KOPT-K1 (cell line): Measurements from ENCODE around the gene CNOT1.
"Not testable (repeated sequence)": the region's sequence is repeated elsewhere in the genome, so short reads cannot be mapped to it uniquely, and the experiment has no call there.

ENCODE experiments used
- H3K27ac ChIP-seq: fragments of 200-600 bp; sonication (generic); 2 replicates; pipeline ENCODE4 v1.5.1; 2016; ENCODE audit warnings: antibody characterized with exemption, mild to moderate bottlenecking, low read depth, low read length; ENCODE audit not compliant: poor library complexity, severe bottlenecking
- H3K36me3 ChIP-seq: fragments of 200-600 bp; sonication (generic); 2 replicates; pipeline ENCODE4 v1.5.1; 2017; ENCODE audit warnings: antibody characterized with exemption, mild to moderate bottlenecking, low read length, moderate library complexity; ENCODE audit not compliant: insufficient read depth
- H3K9me3 ChIP-seq: fragments of 200-600 bp; sonication (generic); 2 replicates; pipeline ENCODE4 v1.5.1; 2017; ENCODE audit warnings: antibody characterized with exemption, low read length, mild to moderate bottlenecking; ENCODE audit not compliant: insufficient read depth, poor library complexity, severe bottlenecking

The CNOT1 gene

DNA sequence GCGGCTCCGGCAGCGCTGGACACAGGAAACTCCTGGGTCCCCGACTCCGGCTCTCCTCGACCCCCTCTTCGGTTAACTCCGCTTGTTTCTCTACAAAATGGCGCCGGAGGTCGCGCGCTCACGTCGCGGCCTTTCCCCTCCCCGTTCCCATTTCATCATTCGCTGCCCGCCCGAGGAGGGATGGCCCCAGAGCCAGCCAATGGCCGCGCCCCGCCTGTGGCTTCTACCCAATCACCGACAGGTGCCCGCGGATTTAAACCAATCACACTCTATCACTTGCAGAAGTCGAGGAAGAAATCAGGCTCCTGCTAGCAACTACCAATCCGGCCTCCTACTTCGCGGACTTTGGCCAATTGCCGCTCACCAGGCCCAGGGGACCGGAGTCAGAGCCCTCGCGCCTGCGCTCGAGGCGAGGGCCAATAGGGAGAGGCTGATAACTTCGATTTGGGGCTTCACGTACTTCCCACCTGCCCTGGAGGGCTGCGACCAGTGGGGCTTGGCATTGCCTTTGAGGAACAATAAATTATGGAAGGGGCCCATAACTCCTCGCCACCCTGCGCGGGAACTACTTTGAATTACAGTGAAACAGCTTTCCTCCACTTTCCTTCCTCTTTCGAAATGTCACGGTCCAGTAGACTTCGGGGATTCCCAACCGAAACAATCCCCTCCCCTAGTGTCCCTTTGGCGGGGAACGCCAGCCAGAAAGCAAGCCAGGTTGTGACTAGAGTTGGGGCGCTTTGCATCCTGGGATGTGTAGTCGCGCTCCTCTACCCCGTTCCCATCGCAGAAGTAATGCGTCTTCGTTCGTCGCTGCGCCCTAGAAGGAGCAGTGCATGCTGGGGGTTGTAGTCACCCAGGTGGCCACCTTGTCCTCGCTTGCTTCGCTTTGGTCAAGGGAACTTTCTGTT, at the start of gene CNOT1:
TSS of gene CNOT1 (minus strand) at position 94 of the 908 bp plus-strand sequence. CDS start 30,489 bp downstream, outside the sequence.
- peak within 1 kb of the TSS; percentile 87 for H3K27ac ChIP-seq
- H3K36me3 ChIP-seq, result peaks cover 16% of the 10 kb centered on the region
- H3K9me3 ChIP-seq, result no peaks in the 10 kb centered on the region

DNA sequence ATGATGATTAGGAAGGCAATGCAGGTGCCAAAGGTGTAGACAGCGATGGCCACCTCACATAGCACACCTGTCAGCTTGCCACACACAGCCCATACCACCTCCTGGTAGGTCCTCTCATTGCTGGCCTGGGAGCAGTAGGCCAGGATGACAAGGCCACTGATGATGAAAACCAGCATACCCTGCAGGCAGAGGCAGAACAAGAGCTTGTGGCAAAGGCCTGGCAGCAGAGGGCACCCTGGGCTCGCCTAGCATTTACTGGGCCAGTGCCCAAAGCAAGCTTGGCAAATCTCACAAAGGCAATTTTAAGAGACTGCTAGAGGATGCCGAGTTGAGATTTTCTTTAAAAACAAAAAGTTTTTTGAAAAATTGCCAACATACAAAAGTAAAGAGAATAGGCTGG, 49.1 kb upstream of the CNOT1 start:
- Histone ChIP-seq H3K36me3 (peaks cover 29% of the 10 kb centered on the region; the same call in 1 of the 2 replicates), H3K27ac (no peak overlapping the region), H3K9me3 (no peaks in the 10 kb centered on the region)

DNA sequence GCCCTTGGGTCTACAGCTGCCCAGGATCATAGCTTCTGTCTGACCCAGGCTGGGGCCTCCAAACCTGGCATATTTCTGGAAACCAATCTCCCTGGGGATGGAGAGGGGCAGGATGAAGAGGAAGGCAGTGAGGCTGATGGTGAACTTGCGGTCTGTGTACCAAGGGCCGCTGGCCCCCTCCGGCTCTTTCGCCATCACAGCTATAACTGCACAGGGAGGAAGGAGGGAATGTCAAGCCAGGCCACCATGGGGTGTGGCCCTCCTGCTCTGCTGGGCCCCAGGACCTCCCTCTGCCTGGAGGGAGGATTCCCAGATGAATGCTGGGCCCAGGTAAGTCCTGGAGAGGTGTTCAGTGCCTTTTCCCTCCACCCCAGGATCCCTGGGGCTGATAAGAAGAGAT, 48.6 kb upstream of the CNOT1 start:
- Histone ChIP-seq H3K36me3 (peaks cover 29% of the 10 kb centered on the region; the same call in 1 of the 2 replicates), H3K27ac (no peak overlapping the region), H3K9me3 (no peaks in the 10 kb centered on the region)

DNA sequence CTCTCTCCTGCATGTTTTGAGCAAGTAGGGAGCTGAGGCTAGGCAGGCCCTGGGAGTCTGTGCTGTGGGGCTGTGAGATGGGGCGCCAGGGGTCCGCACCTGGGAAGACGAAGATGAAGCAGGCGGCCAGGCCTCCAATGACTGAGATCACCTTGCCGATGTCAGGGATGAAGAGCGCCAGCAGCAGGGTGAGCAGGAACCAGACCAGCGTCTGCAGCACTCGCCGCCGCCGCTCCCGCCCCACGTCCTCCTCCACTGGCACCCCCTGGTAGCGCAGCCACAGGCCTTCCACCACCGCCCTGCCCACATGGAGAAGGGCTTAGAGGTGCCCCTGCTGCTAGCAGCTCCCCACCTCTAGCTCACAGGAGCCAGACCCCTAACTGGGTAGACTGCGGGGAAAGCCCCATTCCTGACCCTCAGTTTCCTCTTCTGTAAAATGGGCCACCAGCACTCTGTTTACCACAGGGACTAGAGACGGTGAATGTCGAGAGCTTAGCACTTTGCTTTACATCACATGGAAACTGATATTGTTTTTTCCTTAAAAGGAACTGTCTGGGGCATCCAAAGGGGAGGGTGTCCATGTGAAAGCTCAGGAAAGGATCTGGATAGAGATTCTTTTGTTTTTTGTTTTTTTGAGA, 41.4 kb upstream of the CNOT1 start:
- Histone ChIP-seq H3K9me3 (no peaks in the 10 kb centered on the region), H3K36me3 (peaks cover 29% of the 10 kb centered on the region; the same call in 1 of the 2 replicates), H3K27ac (no peak overlapping the region)

DNA sequence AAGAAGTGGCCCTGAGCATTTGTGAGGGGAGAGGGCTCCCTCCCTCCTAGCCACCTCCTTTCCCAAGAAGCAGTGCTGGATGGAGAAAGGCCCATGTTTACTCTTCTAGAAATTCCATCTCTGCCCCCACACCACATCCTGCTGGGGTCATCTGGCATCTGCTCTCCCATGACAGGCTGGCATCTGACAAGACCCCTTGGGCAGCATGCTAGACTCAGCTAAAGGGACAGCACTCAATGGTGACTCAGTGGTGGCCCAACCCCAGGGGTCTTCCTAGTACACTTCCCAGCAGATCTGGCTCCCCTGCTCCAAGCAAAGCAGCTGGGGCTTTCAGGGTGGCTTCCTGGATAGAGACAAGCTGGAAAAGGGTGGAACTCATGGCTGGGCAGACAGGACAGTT, 40.6 kb upstream of the CNOT1 start:
- Histone ChIP-seq H3K36me3 (peaks cover 22% of the 10 kb centered on the region; the same call in 1 of the 2 replicates), H3K27ac (no peak overlapping the region)

DNA sequence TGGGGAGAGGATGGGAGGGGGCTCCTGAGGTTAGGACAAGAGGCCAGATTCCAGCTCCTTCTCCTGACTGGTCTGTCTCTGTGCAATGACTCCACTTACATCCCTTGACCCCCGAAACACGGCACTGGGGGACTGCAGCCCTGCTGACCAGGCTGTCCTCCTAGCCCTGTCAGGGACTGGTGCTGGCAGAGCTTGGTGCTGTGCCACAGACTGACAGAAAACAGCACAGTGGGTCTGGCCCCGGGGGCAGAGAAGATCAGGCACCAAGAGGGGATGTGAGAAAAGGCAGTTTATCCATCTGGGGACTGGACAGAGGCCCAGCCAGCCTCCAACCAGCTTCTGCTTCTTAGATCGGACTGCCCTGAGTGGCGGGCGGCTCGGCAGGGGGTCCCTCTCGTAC, 35.6 kb upstream of the CNOT1 start:
- no peaks in the 10 kb centered on the region for H3K9me3 ChIP-seq
- peaks cover 13% of the 10 kb centered on the region; the same call in 1 of the 2 replicates for H3K36me3 ChIP-seq
- H3K27ac ChIP-seq, result no peak overlapping the region

More for the DNA sequence above, 40.6 kb upstream of the CNOT1 start:
- H3K9me3 ChIP-seq, result no peaks in the 10 kb centered on the region

DNA sequence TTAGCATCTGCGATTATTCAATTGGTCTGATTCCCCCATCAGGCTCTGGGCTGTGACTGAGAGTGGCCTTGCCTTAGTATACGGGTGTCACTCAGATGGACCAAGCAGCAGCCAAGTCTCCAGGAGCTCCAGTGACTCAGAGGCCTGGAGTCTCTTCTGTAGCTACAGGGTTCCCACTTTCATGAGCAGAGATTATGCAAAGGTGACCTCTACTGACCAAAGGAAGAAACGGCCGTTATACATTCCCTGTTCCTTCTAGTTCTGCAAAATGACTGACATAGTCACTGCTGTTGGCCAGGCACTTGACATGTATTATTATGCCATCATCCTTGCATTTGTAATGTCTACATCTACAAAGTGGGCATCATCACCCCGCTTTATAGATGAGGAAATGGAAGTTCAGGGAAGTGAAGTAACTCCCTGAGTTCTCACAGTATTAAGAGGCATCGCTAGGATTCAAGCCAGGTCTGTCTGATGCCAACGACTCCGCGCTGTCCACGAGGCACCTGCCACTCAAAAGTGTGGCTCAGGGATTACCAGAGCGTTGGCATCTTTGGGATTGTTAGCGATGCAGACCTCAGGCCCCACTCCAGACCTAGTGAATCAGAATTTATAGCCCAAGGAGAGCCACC, 31.7 kb upstream of the CNOT1 start:
- Histone ChIP-seq H3K9me3 (no peaks in the 10 kb centered on the region), H3K36me3 (no peaks in the 10 kb centered on the region), H3K27ac (no peak overlapping the region)

DNA sequence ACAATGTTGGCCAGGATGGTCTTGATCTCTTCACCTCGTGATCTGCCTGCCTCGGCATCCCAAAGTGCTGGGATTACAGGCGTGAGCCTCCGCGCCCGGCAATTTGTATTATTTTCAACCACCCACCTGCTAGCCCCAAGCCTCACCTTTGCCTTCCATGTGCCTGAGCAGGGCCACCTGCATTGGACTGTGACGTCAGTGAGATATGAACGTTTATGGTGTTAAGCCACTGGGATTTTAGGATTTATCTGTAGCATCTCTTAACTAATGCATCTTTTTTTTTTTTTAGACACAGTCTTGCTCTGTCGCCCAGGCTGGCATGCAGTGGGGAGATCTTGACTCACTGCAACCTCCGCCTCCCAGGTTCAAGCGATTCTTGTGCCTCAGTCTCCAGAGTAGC, 30.3 kb upstream of the CNOT1 start:
- not testable (repeated sequence) for H3K36me3 ChIP-seq, H3K27ac ChIP-seq, H3K9me3 ChIP-seq

DNA sequence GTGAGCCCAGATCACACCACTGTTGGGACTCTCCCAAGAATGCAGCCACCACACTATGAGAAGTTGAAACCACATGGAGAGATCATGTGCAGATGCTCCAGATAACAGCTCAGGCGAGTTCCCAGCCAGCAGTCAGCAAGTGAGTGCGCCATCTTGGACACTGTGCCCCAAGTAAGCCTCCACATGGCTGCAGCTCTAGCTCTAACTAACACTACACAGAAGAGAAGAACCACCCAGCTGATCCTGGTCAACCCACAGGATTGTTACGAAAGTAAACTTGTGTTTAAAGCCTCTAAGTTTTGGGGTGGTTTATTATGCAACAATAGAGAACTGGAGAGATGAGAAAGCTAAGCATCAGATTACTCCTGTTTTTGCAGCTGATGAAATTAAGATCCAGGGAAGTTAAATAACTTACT, 29.2 kb upstream of the CNOT1 start:
- Histone ChIP-seq H3K36me3 (no peaks in the 10 kb centered on the region), H3K9me3 (no peaks in the 10 kb centered on the region), H3K27ac (no peak overlapping the region)

DNA sequence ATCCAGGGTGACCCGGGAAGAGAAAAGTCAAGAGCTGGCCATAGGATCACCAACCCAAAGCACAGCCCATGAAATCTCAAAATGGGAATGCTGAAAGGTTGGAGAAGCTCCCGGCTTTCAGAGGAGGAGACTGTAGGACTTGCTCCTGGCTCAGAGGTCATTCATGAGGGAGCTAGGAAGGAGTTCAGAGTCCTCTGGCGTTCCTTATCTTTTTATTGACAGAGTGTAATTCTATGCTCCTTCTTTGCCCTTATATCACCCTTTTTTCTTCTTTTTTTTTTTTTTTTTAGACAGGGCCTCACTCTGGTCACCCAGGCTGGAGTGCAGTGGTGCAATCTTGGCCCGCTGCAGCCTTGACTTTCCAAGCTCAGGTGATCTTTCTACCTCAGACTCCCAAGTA, 27.3 kb upstream of the CNOT1 start:
- Histone ChIP-seq H3K36me3 (no peaks in the 10 kb centered on the region), H3K27ac (no peak overlapping the region), H3K9me3 (no peaks in the 10 kb centered on the region)

DNA sequence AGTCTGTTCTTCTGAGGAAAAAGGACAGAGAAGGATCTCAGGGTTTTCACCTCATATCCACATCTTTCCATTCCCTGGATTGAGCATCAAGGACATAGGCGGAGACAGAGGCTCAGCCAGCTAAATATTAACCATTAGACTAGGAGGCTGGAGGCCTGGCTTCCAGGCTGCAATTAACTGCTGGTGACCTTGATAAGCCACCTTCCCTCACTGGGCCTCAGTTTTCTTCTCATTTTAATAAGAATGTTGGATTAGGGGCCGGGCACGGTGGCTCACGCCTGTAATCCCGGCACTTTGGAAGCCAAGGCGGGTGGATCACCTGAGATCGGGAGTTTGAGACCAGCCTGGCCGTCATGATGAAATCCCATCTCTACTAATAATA, 25.6 kb upstream of the CNOT1 start:
- H3K9me3 ChIP-seq, result no peaks in the 10 kb centered on the region
- H3K27ac ChIP-seq, result no peak overlapping the region
- H3K36me3 ChIP-seq, result no peaks in the 10 kb centered on the region

DNA sequence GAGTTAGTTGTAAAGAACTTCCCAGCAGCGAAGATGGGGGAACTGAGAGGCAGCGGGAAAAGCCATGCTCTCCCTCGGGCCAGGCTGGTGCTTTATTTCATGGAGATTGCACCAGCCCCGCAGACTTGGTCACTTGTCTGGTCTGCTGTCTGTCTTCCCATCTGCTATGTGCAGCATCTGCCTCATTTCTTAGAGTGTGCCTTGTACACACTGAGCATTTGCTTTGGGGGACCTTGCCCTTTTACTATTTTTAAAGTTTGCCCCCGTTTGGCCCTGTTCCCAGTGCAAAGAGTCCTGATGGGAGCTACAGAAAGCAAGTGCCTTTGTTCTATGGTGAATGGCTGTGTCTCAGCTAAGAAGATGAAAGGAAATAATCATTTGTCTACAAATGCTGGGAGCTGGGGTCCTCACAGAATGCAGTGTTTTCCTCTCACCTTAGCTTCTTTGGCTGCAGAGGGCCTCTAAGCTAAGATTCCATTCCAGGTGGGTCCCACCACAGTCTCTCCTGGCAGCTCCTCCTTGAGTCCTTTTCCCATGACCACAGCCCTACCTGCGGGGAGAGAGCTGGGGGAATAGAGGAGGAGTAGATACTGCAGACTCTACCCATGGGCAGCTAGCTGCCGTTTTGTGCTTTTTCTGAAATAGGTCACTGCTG, 25.1 kb upstream of the CNOT1 start:
- Histone ChIP-seq H3K36me3 (no peaks in the 10 kb centered on the region), H3K27ac (no peak overlapping the region)

DNA sequence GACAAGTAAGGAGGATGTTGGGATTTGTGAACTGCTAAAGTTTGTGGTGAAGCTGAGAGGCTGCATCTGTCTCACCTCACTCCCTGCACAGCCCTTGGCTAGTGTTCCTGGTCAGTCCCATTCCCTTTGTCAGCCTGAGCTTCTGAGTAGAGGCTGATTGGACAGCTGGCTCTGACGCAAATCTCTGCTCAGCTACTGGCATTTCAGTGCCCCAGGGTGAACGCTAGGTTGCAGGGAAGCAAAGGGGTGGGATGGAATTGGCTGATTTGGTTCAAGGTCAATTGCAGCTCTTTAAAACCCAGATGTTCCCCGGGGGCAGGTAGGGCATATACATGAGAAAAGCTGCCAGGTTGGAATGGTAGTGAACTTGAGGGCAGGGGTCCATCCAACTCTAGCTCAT, 23.1 kb upstream of the CNOT1 start:
- Histone ChIP-seq H3K27ac (no peak overlapping the region), H3K9me3 (no peaks in the 10 kb centered on the region)

More for the DNA sequence above, 25.1 kb upstream of the CNOT1 start:
- no peaks in the 10 kb centered on the region for H3K9me3 ChIP-seq

DNA sequence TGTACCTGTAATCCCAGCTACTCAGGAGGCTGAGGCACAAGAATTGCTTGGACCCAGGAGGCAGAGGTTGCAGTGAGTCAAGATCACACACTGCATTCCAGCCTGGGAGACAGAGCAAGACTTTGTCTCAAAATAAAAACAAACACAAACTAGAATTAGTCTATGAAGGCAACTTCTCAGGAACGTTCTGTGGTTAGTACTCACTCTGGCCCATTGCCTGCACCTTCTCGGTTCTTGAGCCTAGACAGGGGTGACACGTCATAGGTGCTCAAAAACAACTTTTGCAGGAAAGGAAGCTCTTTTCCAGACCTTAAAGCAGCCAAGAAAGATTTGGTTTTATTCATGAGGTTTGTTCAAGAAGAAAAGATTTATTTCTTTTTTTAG, 22.3 kb upstream of the CNOT1 start:
- H3K9me3 ChIP-seq, result no peaks in the 10 kb centered on the region
- no peaks in the 10 kb centered on the region for H3K36me3 ChIP-seq
- H3K27ac ChIP-seq, result no peak overlapping the region

More for the DNA sequence above, 23.1 kb upstream of the CNOT1 start:
- no peaks in the 10 kb centered on the region for H3K36me3 ChIP-seq

DNA sequence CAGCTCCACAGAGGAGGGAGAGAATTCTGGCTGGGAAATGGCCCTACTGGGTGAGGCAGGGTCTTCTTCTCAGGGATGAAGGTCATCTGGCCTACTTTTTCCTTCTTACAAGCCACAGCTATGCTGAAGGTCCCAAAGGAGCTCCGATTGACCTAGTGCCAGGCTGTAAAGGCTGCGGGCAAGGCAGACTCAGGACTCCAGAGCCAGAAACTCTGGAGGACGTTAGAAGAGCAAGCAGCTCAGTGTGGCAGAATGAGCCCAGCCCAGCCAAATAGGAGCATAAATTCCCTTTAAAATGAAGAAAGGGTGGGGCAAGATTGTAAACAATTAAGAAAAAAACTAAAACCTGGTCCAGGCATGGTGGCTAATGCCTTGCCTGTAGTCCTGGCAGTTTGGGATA, 20.1 kb upstream of the CNOT1 start:
- no peak overlapping the region for H3K27ac ChIP-seq
- no peaks in the 10 kb centered on the region for H3K36me3 ChIP-seq
- H3K9me3 ChIP-seq, result no peaks in the 10 kb centered on the region
